ENCODE measurements around the gene ZNF302. TPM values are rescaled to one million over a fixed set of nuclear protein-coding genes. Genes with fewer than 3 reads are reported as not detected.
"Not testable (repeated sequence)": the region's sequence is repeated elsewhere in the genome, so short reads cannot be mapped to it uniquely, and the experiment has no call there.

The ZNF302 gene
- total RNA-seq = 46.3 TPM

GRCh38 chr19:34677386-34678084 lies at the start of gene ZNF302:
ZNF302 (plus strand) TSS chr19:34677678; CDS start chr19:34678805, 1,127 bp downstream.
- ATAC-seq = peak; percentile 100
- intact Hi-C loops (cut with DNase I) = no loop called here
- DNase-seq (ENCODE audit: low spot score) = peak; percentile 98

- ATAC-seq (no peak), DNase-seq (ENCODE audit: low spot score) (no peak)
- intact Hi-C loops (cut with DNase I) = no loop called here
These were observed 43.7 kb upstream of the ZNF302 start for GRCh38 chr19:34633802-34634201.

- DNase-seq (ENCODE audit: low spot score) = peak; percentile 65
- peak; percentile 62 for ATAC-seq
- intact Hi-C loops (cut with DNase I) = loop anchor here (5.0 kb wide), 1 partner anchor 73 kb away; no protein-coding TSS in a partner anchor
These were observed 37.9 kb upstream of the ZNF302 start for GRCh38 chr19:34639491-34640085.

- intact Hi-C loops (cut with DNase I) = no loop called here
- no peak for ATAC-seq
These were observed 35.2 kb upstream of the ZNF302 start for GRCh38 chr19:34642241-34642640.

GRCh38 chr19:34644991-34645461 lies 32.5 kb upstream of the ZNF302 start:
- ATAC-seq = no peak
- intact Hi-C loops (cut with DNase I) = no loop called here
- DNase-seq (ENCODE audit: low spot score) = no peak

More at GRCh38 chr19:34642241-34642640, 35.2 kb upstream of the ZNF302 start:
- DNase-seq (ENCODE audit: low spot score) = no peak

GRCh38 chr19:34645551-34645950 lies 31.9 kb upstream of the ZNF302 start:
- no peak for ATAC-seq
- intact Hi-C loops (cut with DNase I) = no loop called here
- DNase-seq (ENCODE audit: low spot score) = no peak

GRCh38 chr19:34649886-34650543 lies 27.5 kb upstream of the ZNF302 start:
- intact Hi-C loops (cut with DNase I) = no loop called here
- DNase-seq (ENCODE audit: low spot score) (no peak), ATAC-seq (no peak)

GRCh38 chr19:34651747-34652146 lies 25.7 kb upstream of the ZNF302 start:
- intact Hi-C loops (cut with DNase I) = no loop called here
- DNase-seq (ENCODE audit: low spot score) = no peak
- no peak for ATAC-seq

GRCh38 chr19:34654796-34655195 lies 22.7 kb upstream of the ZNF302 start:
- ATAC-seq = no peak
- intact Hi-C loops (cut with DNase I) = no loop called here
- DNase-seq (ENCODE audit: low spot score) = no peak

- DNase-seq (ENCODE audit: low spot score) (no peak), ATAC-seq (no peak)
- intact Hi-C loops (cut with DNase I) = no loop called here
These were observed 21.8 kb upstream of the ZNF302 start for GRCh38 chr19:34655651-34656050.

- intact Hi-C loops (cut with DNase I) = no loop called here
- no peak for ATAC-seq
- DNase-seq (ENCODE audit: low spot score) = no peak
These were observed 16.1 kb upstream of the ZNF302 start for GRCh38 chr19:34661357-34661756.

GRCh38 chr19:34662919-34663318 lies 14.6 kb upstream of the ZNF302 start:
- DNase-seq (ENCODE audit: low spot score) = no peak
- ATAC-seq = no peak
- intact Hi-C loops (cut with DNase I) = no loop called here

GRCh38 chr19:34664168-34664567 lies 13.3 kb upstream of the ZNF302 start:
- ATAC-seq (no peak), DNase-seq (ENCODE audit: low spot score) (no peak)
- intact Hi-C loops (cut with DNase I) = no loop called here

GRCh38 chr19:34664870-34665269 lies 12.6 kb upstream of the ZNF302 start:
- DNase-seq (ENCODE audit: low spot score) (no peak), ATAC-seq (no peak)
- intact Hi-C loops (cut with DNase I) = no loop called here

GRCh38 chr19:34665275-34665674 lies 12.2 kb upstream of the ZNF302 start:
- intact Hi-C loops (cut with DNase I); DNase-seq (ENCODE audit: low spot score); ATAC-seq: not testable (repeated sequence)

GRCh38 chr19:34666200-34666957 lies 11.1 kb upstream of the ZNF302 start:
- intact Hi-C loops (cut with DNase I) = no loop called here
- ATAC-seq (no peak), DNase-seq (ENCODE audit: low spot score) (no peak)

- intact Hi-C loops (cut with DNase I) = no loop called here
- no peak for ATAC-seq
- no peak for DNase-seq (ENCODE audit: low spot score)
These were observed 10.6 kb upstream of the ZNF302 start for GRCh38 chr19:34666958-34667265.

GRCh38 chr19:34667349-34668076 lies 10.0 kb upstream of the ZNF302 start:
- intact Hi-C loops (cut with DNase I) = no loop called here
- DNase-seq (ENCODE audit: low spot score) (no peak), ATAC-seq (peak; percentile 34)
